ENCODE results near the gene PPP1R3E. TPM values are rescaled to one million over a fixed set of nuclear protein-coding genes. Genes with fewer than 3 reads are reported as not detected.

Gene PPP1R3E
- total RNA-seq, 1 donor from 2014 or later: 8.9 TPM

DNA sequence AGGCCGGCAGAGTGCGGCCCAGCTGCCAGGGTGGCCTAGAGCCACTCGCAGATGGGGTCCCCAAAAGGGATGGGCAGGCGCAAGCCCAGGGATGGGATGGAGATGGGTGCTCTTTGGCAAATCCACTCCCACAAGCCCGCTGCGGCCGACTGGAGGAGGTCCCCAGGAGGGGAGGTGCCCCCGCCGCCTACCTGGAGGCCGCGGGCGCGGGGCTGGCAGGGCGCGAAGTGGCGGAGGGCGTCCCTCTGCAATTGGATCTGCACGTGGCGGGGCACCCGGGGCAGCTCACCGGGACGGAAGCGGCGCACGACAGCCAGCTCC is 730 bp downstream of the PPP1R3E start:
- Mint-ChIP-seq H3K4me1 (ENCODE audit: low read depth) (peaks cover 18% of the 10 kb centered on the region), H3K4me3 (ENCODE audit: low read depth) (peak overlapping the region; percentile 79), H3K9me3 (ENCODE audit: low read depth) (no peaks in the 10 kb centered on the region), H3K36me3 (ENCODE audit: insufficient read depth) (peaks cover 1% of the 10 kb centered on the region), H3K27ac (peak overlapping the region; percentile 91), H3K27me3 (no peaks in the 10 kb centered on the region)
- no peak for DNase-seq (ENCODE audit: low spot score, unreplicated experiment)
- TF ChIP-seq, protein P1, sequence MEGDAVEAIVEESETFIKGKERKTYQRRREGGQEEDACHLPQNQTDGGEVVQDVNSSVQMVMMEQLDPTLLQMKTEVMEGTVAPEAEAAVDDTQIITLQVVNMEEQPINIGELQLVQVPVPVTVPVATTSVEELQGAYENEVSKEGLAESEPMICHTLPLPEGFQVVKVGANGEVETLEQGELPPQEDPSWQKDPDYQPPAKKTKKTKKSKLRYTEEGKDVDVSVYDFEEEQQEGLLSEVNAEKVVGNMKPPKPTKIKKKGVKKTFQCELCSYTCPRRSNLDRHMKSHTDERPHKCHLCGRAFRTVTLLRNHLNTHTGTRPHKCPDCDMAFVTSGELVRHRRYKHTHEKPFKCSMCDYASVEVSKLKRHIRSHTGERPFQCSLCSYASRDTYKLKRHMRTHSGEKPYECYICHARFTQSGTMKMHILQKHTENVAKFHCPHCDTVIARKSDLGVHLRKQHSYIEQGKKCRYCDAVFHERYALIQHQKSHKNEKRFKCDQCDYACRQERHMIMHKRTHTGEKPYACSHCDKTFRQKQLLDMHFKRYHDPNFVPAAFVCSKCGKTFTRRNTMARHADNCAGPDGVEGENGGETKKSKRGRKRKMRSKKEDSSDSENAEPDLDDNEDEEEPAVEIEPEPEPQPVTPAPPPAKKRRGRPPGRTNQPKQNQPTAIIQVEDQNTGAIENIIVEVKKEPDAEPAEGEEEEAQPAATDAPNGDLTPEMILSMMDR (IDR thresholded peaks at IDR 0.05; ENCODE audit: unreplicated experiment): no peak

DNA sequence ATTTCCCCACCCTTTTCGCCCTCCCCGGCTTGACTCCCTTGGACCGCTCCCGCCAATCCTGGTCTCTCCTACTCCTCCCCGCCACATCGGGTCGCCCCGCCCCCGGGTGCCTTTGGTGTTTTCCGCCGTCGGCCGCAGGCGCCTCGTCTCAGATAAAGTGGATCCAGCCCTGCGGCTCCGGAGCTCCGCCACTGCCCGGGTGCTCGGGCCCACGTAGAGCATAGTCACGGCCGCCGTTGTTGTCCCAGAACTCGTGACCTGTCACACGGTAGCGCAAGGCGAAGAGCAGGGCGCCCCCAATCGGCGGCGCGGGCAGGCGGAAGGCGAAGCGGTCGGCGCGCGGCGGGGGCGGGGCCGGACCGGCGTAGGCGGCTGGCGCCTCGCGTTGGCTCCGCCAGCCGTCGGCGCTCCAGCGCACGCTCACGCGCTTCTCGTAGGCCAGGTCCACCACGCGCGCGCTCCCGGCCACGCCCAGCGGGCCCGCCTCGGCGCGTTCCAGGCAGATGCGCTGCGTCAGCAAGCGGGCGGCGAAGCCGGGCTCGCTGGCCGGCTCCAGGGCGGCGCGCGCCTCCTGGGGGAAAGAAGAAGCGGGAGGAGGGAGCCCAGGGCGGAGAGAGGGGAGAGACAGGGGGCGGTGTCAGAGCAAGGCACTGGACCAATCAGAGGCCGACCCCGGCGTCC is 1.2 kb downstream of the PPP1R3E start:
- H3K4me1 Mint-ChIP-seq (ENCODE audit: low read depth): peaks cover 18% of the 10 kb centered on the region
- peak overlapping the region; percentile 88 for H3K4me3 Mint-ChIP-seq (ENCODE audit: low read depth)
- peaks cover 1% of the 10 kb centered on the region for H3K36me3 Mint-ChIP-seq (ENCODE audit: insufficient read depth)
- H3K9me3 Mint-ChIP-seq (ENCODE audit: low read depth): no peaks in the 10 kb centered on the region
- peak; percentile 98 for DNase-seq (ENCODE audit: low spot score, unreplicated experiment)
- TF ChIP-seq, protein P1 (IDR thresholded peaks at IDR 0.05; ENCODE audit: unreplicated experiment): peak; percentile 93
- H3K27me3 Mint-ChIP-seq: no peaks in the 10 kb centered on the region
- H3K27ac Mint-ChIP-seq: peak overlapping the region; percentile 98

DNA sequence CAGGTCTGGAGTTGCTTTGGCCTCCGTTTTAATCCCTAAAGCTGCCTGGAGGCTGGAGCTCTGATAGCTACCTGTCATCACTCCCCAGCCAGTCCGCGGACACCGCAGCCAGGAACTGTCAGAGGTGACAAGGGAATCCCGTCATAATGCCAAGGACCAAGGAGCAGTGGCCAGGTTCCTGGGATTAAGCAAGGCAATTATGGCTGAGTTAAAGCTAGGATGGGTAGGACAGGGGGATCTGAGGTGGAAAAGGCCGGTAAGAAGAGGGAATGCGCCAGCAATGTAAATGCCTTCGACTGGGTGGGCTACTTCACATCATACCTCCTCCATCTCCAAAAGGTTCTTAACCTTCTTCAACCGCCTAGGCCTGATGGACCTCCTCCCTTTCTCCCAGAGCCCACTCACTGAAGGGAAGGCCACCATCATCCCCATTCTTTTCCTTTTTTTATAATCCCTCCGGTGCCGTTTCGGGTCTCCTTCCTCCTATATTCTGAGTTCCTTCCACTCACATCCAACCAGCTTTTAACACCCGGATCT is 1.9 kb downstream of the PPP1R3E start:
- Mint-ChIP-seq H3K9me3 (ENCODE audit: low read depth) (no peaks in the 10 kb centered on the region), H3K36me3 (ENCODE audit: insufficient read depth) (peaks cover 1% of the 10 kb centered on the region), H3K4me1 (ENCODE audit: low read depth) (peaks cover 12% of the 10 kb centered on the region), H3K27me3 (no peaks in the 10 kb centered on the region), H3K4me3 (ENCODE audit: low read depth) (peak overlapping the region; percentile 88), H3K27ac (peak overlapping the region; percentile 98)
- TF ChIP-seq, protein P1 (IDR thresholded peaks at IDR 0.05; ENCODE audit: unreplicated experiment): no peak
- DNase-seq (ENCODE audit: low spot score, unreplicated experiment): no peak

DNA sequence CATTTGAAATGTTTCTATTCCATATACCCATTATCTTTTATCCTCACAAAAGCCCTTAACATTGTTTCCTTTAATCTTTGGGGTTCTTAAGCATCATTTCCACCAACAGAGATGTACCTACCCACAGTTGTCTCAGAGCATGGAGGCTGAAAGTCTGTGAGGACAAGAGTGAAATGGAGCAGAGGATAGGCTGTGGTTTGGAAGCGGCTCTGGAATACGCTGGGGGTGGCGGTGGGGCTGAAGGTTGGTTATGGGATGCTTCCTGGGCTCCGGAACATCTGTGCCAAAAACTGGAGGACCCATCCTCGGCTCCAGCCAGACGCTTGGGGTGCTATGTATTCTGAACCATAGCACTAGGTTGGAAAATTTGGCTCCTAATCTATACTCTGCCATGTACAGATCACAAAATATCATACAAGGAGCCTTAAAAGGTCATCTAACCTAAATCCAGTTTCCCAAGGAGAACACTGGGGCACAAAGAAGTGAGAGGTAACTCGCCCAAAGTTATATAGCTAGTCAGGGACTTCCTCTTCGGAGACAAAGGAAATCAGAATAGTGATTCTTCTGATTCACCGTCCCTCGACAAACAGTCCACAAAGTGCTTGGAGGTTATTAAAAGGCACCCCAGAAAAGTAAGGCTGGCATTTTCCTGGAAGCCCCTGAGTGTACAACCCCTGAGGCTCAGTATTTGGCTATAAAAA is 2.5 kb downstream of the PPP1R3E start:
- DNase-seq (ENCODE audit: low spot score, unreplicated experiment): no peak
- TF ChIP-seq, protein P1 (IDR thresholded peaks at IDR 0.05; ENCODE audit: unreplicated experiment): no peak
- Mint-ChIP-seq H3K27ac (peak overlapping the region; percentile 98), H3K4me3 (ENCODE audit: low read depth) (peak overlapping the region; percentile 88), H3K9me3 (ENCODE audit: low read depth) (no peaks in the 10 kb centered on the region), H3K4me1 (ENCODE audit: low read depth) (peaks cover 10% of the 10 kb centered on the region), H3K27me3 (no peaks in the 10 kb centered on the region), H3K36me3 (ENCODE audit: insufficient read depth) (peaks cover 1% of the 10 kb centered on the region)

DNA sequence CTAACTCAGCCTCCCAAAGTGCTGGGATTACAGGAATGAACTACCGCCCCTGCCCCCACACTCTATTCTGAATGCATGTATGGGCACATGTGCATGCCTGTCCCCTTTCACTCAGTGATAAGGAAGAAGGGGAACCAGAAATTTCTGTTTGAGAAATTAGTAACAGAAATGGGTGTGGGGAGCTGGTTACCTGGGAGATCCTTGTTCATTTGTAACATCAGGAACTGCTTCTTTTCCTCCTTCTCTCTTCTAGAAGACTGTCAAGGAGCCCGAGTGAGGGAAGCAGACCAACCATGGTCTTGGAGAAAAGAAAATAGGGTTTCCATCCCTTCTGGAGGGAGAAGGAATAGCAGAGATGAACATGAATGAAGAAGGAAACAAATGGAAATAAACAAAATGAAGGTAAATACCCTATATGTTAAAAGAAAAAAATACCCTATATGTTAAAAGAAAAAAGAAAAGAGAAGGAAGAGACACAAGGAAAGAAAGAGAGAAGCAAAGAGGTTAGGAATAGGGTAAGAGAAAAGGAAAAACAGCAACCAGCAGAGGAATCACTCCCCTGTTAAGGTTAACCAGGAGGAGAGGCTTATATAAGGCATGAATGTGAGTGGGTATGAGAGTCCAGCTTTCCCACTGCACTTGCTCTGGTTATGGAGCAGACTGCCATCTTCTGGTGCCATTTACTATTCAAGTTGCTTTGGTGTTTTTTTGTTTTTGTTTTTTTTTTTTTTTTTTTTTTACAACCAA is 3.3 kb downstream of the PPP1R3E start:
- peaks cover 1% of the 10 kb centered on the region for H3K36me3 Mint-ChIP-seq (ENCODE audit: insufficient read depth)
- peak overlapping the region; percentile 87 for H3K27ac Mint-ChIP-seq
- H3K4me1 Mint-ChIP-seq (ENCODE audit: low read depth): peaks cover 12% of the 10 kb centered on the region
- TF ChIP-seq, protein P1 (IDR thresholded peaks at IDR 0.05; ENCODE audit: unreplicated experiment): peak; percentile 29
- H3K9me3 Mint-ChIP-seq (ENCODE audit: low read depth): no peaks in the 10 kb centered on the region
- DNase-seq (ENCODE audit: low spot score, unreplicated experiment): no peak
- H3K4me3 Mint-ChIP-seq (ENCODE audit: low read depth): peak overlapping the region; percentile 38
- no peaks in the 10 kb centered on the region for H3K27me3 Mint-ChIP-seq
